22Rv1 (cell line): ENCODE data around the gene TMEM244.
"Not testable (repeated sequence)": the region's sequence is repeated elsewhere in the genome, so short reads cannot be mapped to it uniquely, and the experiment has no call there.

Experiments
- CTCF ChIP-seq: fragments of 450-650 bp; IDR thresholded peaks from 2 replicates; pipeline ENCODE4 v1.5.1; 2017; ENCODE audit warnings: mild to moderate bottlenecking
- ZFX ChIP-seq: fragments of 450-650 bp; IDR thresholded peaks from 2 replicates; pipeline ENCODE4 v1.6.1; 2017; ENCODE audit warnings: antibody characterized with exemption, borderline replicate concordance

- TF ChIP-seq CTCF, ZFX: not testable (repeated sequence)
These were observed 58.2 kb downstream of the TMEM244 start for GRCh38 chr6:129802920-129803319.
